K562 (cell line): ENCODE results near the gene RALGPS1. TPM values are rescaled to one million over a fixed set of nuclear protein-coding genes. Genes with fewer than 3 reads are reported as not detected.

Experiments
- BCOR ChIP-seq: fragments of 450-650 bp; IDR thresholded peaks from 2 replicates; pipeline ENCODE4 v1.6.1; 2016
- MTA1 ChIP-seq: fragments of 450-650 bp; IDR thresholded peaks from 2 replicates; pipeline ENCODE4 v1.6.1; 2017; ENCODE audit warnings: borderline replicate concordance
- SIN3B ChIP-seq: fragments of 450-650 bp; IDR thresholded peaks from 2 replicates; pipeline ENCODE4 v1.6.1; 2017; ENCODE audit warnings: low read depth, mild to moderate bottlenecking, moderate library complexity
- SMAD4 ChIP-seq: fragments of 250-450 bp; sonication (Bioruptor Pico); conservative IDR thresholded peaks from 2 replicates; pipeline ENCODE4 v1.8.0; 2021; ENCODE audit warnings: inconsistent platforms, mild to moderate bottlenecking, moderate library complexity
- TCF7L2 ChIP-seq: fragments of 150-350 bp; IDR thresholded peaks from 2 replicates; pipeline ENCODE4 v1.6.1; 2016; ENCODE audit warnings: low read depth, mild to moderate bottlenecking, low read length, moderate library complexity
- ZKSCAN8 ChIP-seq: fragments of 200-800 bp; sonication (Bioruptor generic); IDR thresholded peaks from 2 replicates; pipeline ENCODE4 v1.6.1; 2016; ENCODE audit warnings: missing genetic modification characterization, missing compliant biosample characterization
- ZMIZ1 ChIP-seq, 2 experiments: fragments of 150-350 bp in 1 of 2; IDR thresholded peaks; 2 replicates each; pipeline ENCODE4 v1.6.1; 2012 to 2016; ENCODE audit warnings: low read depth in 2 of 2, low read length in 2 of 2, mild to moderate bottlenecking in 1 of 2, moderate library complexity in 1 of 2
- ZNF778 ChIP-seq: fragments of 450-650 bp; formaldehyde crosslinking; IDR thresholded peaks from 2 replicates; pipeline ENCODE4 v1.4.0; 2020; ENCODE audit warnings: mild to moderate bottlenecking, moderate library complexity
- polyA plus RNA-seq, 8 experiments: library from polyadenylated mRNA; depleted of rRNA in 4 of 8; stranded (reverse) in 5 of 8; unstranded in 3 of 8; fragments of >200 nt; fragmentation: Nextera tagmentation in 2 of 8; fragmentation: Illumina TruSeq in 1 of 8; extraction: Ambion mirVana in 2 of 8; extraction: Trizol in 1 of 8; gene quantifications; 2 replicates each; pipeline versions ENCODE4 v1.2.1 to v1.2.3, GENCODE V29; 2011 to 2014; ENCODE audit warnings: inconsistent platforms in 1 of 8, missing spikeins in 1 of 8
- total RNA-seq, 7 experiments: library from RNA; depleted of rRNA in 6 of 7; stranded (reverse); fragments of >200 nt in 6 of 7; fragmentation: Illumina TruSeq in 2 of 7; extraction: Trizol in 2 of 7; gene quantifications; 2 replicates each; pipeline versions ENCODE4 v1.2.1 to v1.2.3, GENCODE V29; 2011 to 2021; ENCODE audit warnings: low replicate concordance in 1 of 7
- TF ChIP-seq, protein P1 (sequence below): fragments of 450-650 bp; IDR thresholded peaks from 2 replicates; pipeline ENCODE4 v1.6.1; 2016; ENCODE audit warnings: mild to moderate bottlenecking, moderate library complexity
- TF ChIP-seq, protein P2 (sequence below), 2 experiments: IDR thresholded peaks; 2 replicates each; pipeline ENCODE4 v1.6.1; 2011; ENCODE audit warnings: borderline replicate concordance in 1 of 2, control low read depth in 1 of 2, low read depth in 1 of 2, low read length in 1 of 2, mild to moderate bottlenecking in 1 of 2, mixed read lengths in 1 of 2, moderate library complexity in 1 of 2; ENCODE audit not compliant: insufficient read depth in 1 of 2, insufficient read length in 1 of 2, poor library complexity in 1 of 2, severe bottlenecking in 1 of 2; ENCODE audit errors: extremely low read depth in 1 of 2

The RALGPS1 gene
- total and polyA plus RNA-seq, 9 of the 15 experiments (the other 6 are each of a cell fraction or from before 2014, with no cell fraction given): 0.04 to 2.6 (median 1.5) TPM

DNA sequence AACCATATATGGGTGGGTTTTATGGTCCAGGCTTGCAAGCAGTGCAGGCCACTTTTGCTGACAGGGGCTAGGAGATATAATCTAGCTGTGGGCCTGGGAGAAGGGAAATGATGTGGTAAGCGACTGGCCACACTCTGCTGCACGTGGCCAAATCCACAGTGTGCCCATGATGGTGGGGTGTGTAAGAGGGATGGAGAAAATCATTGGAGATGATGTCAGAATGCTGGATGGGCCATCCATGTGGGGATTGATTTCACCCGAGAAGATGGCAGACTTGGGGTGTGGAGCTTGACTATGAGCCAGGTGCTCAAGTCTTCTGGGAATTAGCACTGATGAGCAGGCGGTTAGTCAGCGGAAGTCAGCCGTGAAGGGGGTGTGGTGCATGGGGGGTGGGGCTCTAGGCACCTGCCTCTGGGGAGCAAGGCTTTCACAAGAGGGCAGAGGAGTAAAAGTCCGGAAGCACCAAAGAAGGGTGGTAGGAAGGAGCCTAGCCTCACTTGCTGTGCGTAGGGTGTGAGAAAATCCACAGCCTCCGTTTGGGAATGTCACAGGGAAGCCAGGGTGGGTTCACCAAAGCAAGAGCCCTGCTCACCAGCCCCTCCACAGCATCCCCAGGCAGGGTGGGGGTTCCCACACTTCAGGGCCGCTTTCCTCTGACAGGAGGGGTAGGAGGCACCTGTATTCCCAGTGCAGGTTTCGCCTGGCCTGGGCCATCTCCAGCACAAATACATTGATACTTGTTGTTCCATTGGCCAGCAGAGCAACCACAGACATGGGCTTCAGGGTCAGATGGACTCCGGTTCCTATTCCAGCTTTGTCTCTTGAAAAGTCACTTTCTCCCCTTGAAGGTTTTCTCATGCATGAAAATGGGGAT is 252.3 kb downstream of the RALGPS1 start (continued):
- TF ChIP-seq ZMIZ1 (IDR thresholded peaks at IDR 0.05; ENCODE audit: low read depth in 2 of 2, low read length in 2 of 2) (no peak), ZNF778 (CRISPR knock-in tag) (no peak), SMAD4 (CRISPR knock-in tag) (no peak), MTA1 (0 out of 2 replicates have a peak, but pooled peaks have one; percentile 47), ZKSCAN8 (CRISPR knock-in tag) (no peak), BCOR (0 out of 2 replicates have a peak, but pooled peaks have one; percentile 22), TCF7L2 (no peak), SIN3B (no peak)
- TF ChIP-seq, protein P1, sequence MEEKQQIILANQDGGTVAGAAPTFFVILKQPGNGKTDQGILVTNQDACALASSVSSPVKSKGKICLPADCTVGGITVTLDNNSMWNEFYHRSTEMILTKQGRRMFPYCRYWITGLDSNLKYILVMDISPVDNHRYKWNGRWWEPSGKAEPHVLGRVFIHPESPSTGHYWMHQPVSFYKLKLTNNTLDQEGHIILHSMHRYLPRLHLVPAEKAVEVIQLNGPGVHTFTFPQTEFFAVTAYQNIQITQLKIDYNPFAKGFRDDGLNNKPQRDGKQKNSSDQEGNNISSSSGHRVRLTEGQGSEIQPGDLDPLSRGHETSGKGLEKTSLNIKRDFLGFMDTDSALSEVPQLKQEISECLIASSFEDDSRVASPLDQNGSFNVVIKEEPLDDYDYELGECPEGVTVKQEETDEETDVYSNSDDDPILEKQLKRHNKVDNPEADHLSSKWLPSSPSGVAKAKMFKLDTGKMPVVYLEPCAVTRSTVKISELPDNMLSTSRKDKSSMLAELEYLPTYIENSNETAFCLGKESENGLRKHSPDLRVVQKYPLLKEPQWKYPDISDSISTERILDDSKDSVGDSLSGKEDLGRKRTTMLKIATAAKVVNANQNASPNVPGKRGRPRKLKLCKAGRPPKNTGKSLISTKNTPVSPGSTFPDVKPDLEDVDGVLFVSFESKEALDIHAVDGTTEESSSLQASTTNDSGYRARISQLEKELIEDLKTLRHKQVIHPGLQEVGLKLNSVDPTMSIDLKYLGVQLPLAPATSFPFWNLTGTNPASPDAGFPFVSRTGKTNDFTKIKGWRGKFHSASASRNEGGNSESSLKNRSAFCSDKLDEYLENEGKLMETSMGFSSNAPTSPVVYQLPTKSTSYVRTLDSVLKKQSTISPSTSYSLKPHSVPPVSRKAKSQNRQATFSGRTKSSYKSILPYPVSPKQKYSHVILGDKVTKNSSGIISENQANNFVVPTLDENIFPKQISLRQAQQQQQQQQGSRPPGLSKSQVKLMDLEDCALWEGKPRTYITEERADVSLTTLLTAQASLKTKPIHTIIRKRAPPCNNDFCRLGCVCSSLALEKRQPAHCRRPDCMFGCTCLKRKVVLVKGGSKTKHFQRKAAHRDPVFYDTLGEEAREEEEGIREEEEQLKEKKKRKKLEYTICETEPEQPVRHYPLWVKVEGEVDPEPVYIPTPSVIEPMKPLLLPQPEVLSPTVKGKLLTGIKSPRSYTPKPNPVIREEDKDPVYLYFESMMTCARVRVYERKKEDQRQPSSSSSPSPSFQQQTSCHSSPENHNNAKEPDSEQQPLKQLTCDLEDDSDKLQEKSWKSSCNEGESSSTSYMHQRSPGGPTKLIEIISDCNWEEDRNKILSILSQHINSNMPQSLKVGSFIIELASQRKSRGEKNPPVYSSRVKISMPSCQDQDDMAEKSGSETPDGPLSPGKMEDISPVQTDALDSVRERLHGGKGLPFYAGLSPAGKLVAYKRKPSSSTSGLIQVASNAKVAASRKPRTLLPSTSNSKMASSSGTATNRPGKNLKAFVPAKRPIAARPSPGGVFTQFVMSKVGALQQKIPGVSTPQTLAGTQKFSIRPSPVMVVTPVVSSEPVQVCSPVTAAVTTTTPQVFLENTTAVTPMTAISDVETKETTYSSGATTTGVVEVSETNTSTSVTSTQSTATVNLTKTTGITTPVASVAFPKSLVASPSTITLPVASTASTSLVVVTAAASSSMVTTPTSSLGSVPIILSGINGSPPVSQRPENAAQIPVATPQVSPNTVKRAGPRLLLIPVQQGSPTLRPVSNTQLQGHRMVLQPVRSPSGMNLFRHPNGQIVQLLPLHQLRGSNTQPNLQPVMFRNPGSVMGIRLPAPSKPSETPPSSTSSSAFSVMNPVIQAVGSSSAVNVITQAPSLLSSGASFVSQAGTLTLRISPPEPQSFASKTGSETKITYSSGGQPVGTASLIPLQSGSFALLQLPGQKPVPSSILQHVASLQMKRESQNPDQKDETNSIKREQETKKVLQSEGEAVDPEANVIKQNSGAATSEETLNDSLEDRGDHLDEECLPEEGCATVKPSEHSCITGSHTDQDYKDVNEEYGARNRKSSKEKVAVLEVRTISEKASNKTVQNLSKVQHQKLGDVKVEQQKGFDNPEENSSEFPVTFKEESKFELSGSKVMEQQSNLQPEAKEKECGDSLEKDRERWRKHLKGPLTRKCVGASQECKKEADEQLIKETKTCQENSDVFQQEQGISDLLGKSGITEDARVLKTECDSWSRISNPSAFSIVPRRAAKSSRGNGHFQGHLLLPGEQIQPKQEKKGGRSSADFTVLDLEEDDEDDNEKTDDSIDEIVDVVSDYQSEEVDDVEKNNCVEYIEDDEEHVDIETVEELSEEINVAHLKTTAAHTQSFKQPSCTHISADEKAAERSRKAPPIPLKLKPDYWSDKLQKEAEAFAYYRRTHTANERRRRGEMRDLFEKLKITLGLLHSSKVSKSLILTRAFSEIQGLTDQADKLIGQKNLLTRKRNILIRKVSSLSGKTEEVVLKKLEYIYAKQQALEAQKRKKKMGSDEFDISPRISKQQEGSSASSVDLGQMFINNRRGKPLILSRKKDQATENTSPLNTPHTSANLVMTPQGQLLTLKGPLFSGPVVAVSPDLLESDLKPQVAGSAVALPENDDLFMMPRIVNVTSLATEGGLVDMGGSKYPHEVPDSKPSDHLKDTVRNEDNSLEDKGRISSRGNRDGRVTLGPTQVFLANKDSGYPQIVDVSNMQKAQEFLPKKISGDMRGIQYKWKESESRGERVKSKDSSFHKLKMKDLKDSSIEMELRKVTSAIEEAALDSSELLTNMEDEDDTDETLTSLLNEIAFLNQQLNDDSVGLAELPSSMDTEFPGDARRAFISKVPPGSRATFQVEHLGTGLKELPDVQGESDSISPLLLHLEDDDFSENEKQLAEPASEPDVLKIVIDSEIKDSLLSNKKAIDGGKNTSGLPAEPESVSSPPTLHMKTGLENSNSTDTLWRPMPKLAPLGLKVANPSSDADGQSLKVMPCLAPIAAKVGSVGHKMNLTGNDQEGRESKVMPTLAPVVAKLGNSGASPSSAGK: peak; percentile 54
- TF ChIP-seq, protein P2, sequence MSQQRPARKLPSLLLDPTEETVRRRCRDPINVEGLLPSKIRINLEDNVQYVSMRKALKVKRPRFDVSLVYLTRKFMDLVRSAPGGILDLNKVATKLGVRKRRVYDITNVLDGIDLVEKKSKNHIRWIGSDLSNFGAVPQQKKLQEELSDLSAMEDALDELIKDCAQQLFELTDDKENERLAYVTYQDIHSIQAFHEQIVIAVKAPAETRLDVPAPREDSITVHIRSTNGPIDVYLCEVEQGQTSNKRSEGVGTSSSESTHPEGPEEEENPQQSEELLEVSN (IDR thresholded peaks at IDR 0.05; ENCODE audit: borderline replicate concordance in 1 of 2, extremely low read depth in 1 of 2, insufficient read depth in 1 of 2, insufficient read length in 1 of 2, low read depth in 1 of 2, low read length in 1 of 2, poor library complexity in 1 of 2, severe bottlenecking in 1 of 2): peak in 1 of 2 experiments; percentile 34
